CD4-positive, alpha-beta T cell treated with Interleukin-10 for 1 hour (primary cell): ENCODE data around the gene SUPT3H.

ENCODE experiments used
- DNase-seq: peaks from one replicate; pipeline ENCODE4 v3.0.0-alpha.2; 2020

The SUPT3H gene

GRCh38 chr6:45377554-45378333, at the start of gene SUPT3H:
Gene SUPT3H (minus strand): TSS chr6:45377934.
- peak; percentile 91 for DNase-seq

- DNase-seq: no peak
These were observed 48.5 kb upstream of the SUPT3H start for GRCh38 chr6:45426251-45426650.

- DNase-seq: no peak
These were observed 46.7 kb upstream of the SUPT3H start for GRCh38 chr6:45424451-45424861.

- DNase-seq: no peak
These were observed 46.2 kb upstream of the SUPT3H start for GRCh38 chr6:45423824-45424450.

GRCh38 chr6:45423111-45423823, 45.5 kb upstream of the SUPT3H start:
- DNase-seq: no peak

GRCh38 chr6:45422503-45423110, 44.9 kb upstream of the SUPT3H start:
- peak; percentile 75 for DNase-seq

- DNase-seq: peak; percentile 47
These were observed 44.2 kb upstream of the SUPT3H start for GRCh38 chr6:45421709-45422502.

GRCh38 chr6:45420909-45421708, 43.4 kb upstream of the SUPT3H start:
- no peak for DNase-seq

- DNase-seq: peak; percentile 68
These were observed 42.6 kb upstream of the SUPT3H start for GRCh38 chr6:45420083-45420908.

- peak; percentile 64 for DNase-seq
These were observed 41.9 kb upstream of the SUPT3H start for GRCh38 chr6:45419571-45420082.

- no peak for DNase-seq
These were observed 39.7 kb upstream of the SUPT3H start for GRCh38 chr6:45417436-45417835.

- no peak for DNase-seq
These were observed 39.0 kb upstream of the SUPT3H start for GRCh38 chr6:45416700-45417099.

- DNase-seq: no peak
These were observed 38.2 kb upstream of the SUPT3H start for GRCh38 chr6:45415788-45416518.

- DNase-seq: no peak
These were observed 37.6 kb upstream of the SUPT3H start for GRCh38 chr6:45415315-45415714.

- DNase-seq: no peak
These were observed 34.2 kb upstream of the SUPT3H start for GRCh38 chr6:45411959-45412358.

GRCh38 chr6:45400021-45400420, 22.3 kb upstream of the SUPT3H start:
- no peak for DNase-seq

- no peak for DNase-seq
These were observed 20.5 kb upstream of the SUPT3H start for GRCh38 chr6:45398075-45398813.

GRCh38 chr6:45394586-45395095, 16.9 kb upstream of the SUPT3H start:
- no peak for DNase-seq

- DNase-seq: no peak
These were observed 10.6 kb upstream of the SUPT3H start for GRCh38 chr6:45388328-45388727.
